Dermis blood vessel endothelial cell (primary cell): ENCODE results near the gene TMEM9B. TPM values are rescaled to one million over a fixed set of nuclear protein-coding genes. Genes with fewer than 3 reads are reported as not detected.
"Not testable (repeated sequence)": the region's sequence is repeated elsewhere in the genome, so short reads cannot be mapped to it uniquely, and the experiment has no call there.

Experiments
- DNase-seq: peaks from one replicate; pipeline ENCODE4 v3.0.0; 2010
- total RNA-seq: library from RNA; depleted of rRNA; stranded (reverse); fragments of >200 nt; gene quantifications from 2 replicates; pipeline ENCODE4 v1.2.3, GENCODE V29; 2014

TMEM9B gene
- 33.2 and 41.9 TPM in 2 replicates for total RNA-seq

DNA sequence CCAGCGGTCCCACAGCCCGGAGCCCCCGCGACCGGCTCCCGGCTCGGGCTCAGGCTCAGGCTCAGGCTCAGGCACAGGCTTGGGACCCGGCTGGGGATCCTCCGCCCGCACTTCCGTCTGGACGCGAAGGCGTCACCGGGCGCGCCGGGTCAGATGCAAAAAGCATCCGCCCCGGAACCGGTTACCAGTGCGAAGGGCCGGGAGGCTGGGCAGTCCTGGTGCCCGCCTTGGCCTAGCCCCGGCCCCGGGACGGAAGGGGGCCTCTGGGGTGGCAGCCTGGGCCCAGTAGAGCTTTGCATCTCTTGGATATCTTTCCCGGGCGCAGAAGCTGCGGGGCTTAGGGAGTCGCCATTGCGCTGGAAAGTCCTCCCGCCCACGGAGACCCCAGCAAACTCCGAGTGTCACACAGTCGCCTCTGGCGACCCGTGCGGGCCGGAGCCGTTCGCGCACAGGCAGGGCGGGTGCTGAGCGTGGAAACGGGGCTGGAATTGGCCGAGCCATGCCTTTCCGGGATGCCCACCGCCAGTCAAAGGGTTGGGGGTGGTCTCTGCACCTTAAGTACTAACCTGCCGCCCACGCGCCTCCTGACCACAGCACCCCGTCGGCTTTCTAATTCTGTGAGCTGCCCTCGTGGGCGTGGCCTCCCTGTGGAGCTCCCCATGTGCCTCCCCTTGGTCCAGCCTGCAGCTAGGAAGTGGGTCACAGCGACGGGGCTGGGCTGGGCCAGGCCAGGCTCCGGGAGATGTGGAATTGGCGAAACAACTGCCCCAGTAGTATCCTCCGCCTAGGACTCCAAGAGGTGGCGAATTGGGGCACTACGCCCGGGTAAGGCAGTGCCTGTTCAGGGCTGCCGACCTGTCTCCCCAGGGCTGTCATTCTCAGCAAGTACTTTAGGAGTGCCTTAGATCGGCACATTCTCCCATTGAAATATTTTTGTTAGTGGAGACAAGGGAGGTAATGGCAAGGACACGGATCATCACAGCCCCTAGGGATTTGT lies at the start of gene TMEM9B:
TMEM9B (minus strand) TSS at position 119 of the 997 bp plus-strand sequence. CDS start 129 bp downstream, outside the sequence.
- DNase-seq, result peak; percentile 90

GRCh38 chr11:9013373-9013772 lies 49.1 kb upstream of the TMEM9B start:
- DNase-seq, result no peak

- DNase-seq, result not testable (repeated sequence)
Measured at GRCh38 chr11:9009538-9009937, 45.3 kb upstream of the TMEM9B start.

DNA sequence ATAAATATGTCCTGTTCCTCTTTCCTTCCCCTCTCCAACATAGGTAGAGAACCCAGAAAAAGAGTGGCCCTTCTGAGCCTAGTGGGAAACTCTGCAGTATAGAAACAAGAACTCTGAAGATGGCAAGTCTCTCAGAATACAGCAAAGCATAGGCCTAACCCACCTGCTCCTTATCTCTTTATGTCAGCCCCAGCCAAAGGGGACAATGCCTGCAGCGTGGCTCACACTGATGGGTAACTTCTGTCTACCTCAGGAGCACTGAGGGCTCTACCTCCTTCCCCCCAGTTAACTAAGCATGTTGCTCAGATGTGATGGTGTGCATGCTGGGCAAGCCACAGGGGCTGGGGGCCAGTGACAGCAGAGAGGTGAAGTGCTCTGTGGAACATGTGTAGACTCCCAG lies 44.4 kb upstream of the TMEM9B start:
- DNase-seq, result no peak

- DNase-seq, result no peak
Measured at GRCh38 chr11:9008011-9008550, 43.8 kb upstream of the TMEM9B start.

- DNase-seq, result no peak
Measured at GRCh38 chr11:9005087-9005486, 40.8 kb upstream of the TMEM9B start.

DNA sequence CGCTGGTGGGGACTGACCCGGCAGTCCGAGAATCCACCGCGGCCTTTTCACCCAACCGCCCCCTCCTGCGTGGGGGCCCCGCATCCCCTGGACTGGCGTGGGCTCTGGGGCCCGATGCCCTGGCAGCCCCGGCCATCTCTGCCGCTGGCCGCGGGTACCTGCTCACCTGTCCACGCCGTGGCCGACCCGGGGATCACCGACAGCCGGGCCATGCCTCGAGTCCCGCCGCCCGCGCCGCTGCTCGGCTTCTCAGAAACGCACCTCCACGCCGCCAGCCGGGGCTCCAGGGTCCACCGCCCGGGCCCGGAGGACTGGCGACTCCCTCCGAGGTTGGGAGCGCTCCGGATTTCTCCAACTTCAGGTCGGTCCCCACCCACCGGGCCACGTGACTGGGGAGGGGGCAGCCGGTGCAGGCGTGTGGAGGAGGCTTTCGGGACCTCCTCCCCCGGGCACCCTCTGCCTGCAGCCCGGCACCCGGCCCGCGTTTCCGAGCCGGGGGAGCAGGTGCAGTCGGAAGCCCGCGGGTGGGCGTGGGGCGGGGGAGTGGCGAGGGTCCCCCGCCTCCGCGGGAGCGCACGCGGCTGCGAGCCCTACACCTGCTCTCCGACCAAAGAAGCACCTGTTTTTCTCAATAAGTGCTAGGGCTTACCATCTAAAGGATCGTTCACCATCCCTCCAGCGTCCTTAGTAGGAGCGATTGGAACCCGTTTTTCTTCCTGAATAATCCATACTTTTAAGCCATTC lies 40.1 kb upstream of the TMEM9B start:
- DNase-seq, result no peak

- DNase-seq, result peak; percentile 66
Measured at GRCh38 chr11:9003573-9004182, 39.4 kb upstream of the TMEM9B start, which contains the start of gene NRIP3. Gene NRIP3, minus strand, starts transcription at chr11:9004001. Its CDS starts 66 bp downstream, at chr11:9003935.

DNA sequence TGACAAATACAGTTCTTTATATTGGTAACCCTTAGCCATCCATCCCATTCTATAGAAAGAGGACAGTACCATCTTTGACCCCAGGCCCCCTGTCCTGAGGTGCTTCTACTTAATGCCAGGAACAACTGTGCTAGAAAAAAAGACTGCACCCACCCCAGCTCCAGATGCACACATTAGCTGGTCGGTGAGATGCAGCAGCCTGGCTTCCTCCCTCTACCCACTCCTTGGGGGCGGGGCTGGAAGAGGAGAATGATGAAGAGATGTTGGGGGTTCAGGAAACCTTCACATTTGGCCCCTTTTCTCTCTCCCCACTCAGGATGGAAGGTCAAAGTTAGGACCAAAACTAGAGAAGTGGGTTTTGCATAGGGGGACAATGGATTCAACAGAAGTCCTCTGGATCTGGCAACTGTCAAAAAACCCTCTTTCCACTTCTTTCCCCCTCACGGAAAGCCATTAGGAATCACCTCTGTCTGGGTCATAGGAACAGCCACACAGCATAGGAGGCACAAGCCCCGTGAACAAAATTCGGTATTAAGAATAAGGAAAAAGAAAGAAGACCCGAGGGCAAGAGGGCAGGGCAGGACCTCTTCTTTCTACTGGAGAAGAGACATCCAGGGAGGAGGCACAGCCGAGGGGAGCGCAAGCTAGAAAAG lies 38.8 kb upstream of the TMEM9B start:
- no peak for DNase-seq

GRCh38 chr11:9001736-9002135 lies 37.5 kb upstream of the TMEM9B start:
- DNase-seq, result peak; percentile 84

GRCh38 chr11:8998017-8998416 lies 33.8 kb upstream of the TMEM9B start:
- no peak for DNase-seq

DNA sequence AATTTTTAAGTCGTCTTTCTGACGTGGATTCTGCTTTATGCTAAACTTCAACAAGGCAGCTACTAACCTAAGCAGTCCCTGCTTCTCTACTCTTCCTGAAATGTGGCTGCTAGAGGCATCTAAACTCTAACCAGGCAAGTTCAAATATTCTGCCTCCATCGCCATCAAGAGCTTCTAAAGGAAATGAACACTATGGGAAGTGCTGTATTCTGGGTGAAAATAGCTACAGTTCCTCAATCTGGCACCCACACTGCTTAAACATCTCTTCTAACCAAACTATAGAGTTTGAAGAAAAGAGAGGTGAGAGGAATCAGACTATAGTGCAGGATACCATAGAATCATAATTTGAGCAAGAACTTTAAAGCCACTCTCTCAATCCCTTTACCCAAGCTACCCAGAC lies 33.2 kb upstream of the TMEM9B start:
- DNase-seq, result no peak

DNA sequence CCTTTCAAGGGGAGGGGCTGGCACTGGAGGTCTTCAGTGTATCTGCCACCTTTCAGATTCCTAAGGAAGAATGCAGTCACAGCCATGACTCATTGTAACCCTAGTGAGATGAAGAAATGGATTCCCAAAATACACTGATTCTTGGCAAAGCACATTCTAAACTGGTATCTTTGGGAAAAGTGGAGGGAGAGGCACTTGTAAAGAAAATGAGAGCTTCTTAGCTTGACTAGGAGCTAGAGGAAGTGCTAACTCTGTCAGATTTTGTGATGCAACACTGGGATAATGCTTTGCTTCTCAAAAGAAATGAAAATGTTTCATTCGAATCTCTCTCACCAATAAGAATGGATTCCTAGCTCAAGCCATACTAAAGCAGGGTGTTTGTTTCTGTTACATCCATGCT lies 25.2 kb upstream of the TMEM9B start:
- no peak for DNase-seq

- no peak for DNase-seq
Measured at GRCh38 chr11:8988329-8989234, 24.3 kb upstream of the TMEM9B start.

DNA sequence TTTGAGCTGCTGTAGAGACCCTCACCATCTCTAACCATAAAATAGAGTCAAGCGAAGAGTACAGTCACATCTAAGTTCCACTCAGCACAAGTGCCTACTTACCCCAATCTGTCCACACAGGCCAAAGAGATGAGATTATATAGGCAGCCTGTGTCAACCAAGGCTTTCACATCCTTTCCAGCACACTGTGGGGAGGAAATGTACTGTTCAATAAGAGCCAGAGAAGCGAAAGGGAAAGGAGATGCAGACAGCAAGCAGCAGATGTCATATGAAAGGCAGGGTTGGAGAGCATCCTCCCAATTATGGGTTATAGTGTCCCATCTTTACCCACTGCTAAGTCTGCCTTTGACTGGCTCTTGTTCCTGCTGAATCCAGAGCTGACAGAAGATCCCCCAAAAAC lies 23.2 kb upstream of the TMEM9B start:
- no peak for DNase-seq

- DNase-seq, result not testable (repeated sequence)
Measured at GRCh38 chr11:8986772-8987171, 22.5 kb upstream of the TMEM9B start.

DNA sequence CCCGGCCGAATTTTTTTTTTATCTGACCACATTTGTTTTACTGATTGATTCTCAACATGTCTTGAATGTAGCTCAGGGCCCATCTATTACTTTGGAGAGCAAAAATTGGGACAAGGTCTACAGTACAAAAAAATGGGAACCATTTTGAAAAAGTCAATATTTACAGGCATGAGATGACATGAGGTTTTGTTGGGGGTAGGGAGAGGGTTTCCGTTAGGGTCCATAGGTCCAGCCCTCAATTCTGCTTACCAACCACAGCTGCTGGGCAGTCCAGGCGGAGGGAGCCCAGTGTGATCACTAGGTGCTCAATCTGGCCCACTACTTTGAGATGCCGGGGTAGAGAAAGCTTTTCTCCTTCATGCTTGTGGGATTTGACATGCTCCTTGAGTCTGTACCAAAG lies 21.2 kb upstream of the TMEM9B start:
- DNase-seq, result no peak

DNA sequence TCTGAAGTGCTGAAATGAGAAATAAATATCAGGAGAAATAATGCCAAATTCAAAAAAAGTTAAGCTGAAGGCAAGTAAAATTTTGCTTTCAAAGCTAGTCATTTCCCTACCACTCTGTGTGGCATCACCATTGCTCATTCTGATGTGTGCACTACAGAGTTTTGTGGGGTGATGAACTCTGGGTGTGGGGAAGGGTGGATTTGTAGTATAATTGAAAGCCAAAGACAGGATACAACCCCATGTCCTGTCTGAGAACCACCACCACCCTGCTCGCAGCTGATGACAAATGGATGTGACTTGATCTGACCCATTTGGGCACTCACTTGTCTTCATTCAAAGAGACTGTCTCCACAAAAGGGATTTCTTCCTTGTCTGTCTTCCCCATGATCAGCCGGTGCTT lies 19.3 kb upstream of the TMEM9B start:
- no peak for DNase-seq

GRCh38 chr11:8980485-8980884 lies 16.2 kb upstream of the TMEM9B start:
- no peak for DNase-seq

- DNase-seq, result not testable (repeated sequence)
Measured at GRCh38 chr11:8979365-8979764, 15.1 kb upstream of the TMEM9B start.

DNA sequence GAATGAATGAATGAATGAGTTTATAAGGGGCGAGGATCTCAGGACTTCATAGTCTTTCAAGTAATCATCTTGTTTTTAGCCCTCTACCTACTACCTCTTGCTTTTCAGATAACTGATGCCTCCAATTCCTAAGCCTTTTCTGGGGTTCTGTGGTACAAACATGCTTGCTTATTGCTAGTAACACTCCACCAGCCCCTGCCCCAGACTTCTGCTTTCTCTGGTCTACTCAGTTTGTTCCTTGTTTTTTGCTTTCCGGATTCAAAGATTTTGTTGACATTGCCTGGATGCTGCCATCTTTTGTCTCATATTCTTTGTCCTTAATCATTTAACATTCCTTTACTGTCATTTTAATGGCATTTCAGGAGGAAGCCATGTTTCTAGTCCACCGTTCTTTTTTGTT lies 8.9 kb upstream of the TMEM9B start:
- DNase-seq, result no peak
